DLD1 (cell line): ENCODE data around the gene SOCS3.
"Not testable (repeated sequence)": the region's sequence is repeated elsewhere in the genome, so short reads cannot be mapped to it uniquely, and the experiment has no call there.

ENCODE experiments used
- in situ Hi-C: cut with HindIII; loops from 2 replicates; pipeline ENCODE4 v1.10.0; 2017; ENCODE audit warnings: low sequenced_read_pairs

The SOCS3 gene

DNA sequence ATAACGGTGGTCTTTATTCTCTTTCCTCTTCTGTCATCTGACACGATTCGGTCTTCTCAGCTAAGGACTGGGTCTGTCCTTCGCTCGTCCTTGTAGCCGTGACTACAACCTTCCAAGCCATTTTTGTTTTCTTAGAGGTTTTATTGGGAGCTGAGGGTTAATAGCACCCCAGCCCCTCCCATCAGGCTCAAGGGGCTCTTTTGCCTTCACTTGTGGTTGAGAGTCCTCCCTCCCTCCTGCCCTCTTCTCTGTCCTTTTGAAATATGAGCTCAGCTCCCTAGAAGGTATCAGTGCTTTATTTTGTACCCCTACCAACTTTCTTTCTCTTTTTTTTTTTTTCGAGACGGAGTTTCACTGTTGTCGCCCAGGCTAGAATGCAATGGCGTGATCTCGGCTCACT, 24.7 kb downstream of the SOCS3 start:
- in situ Hi-C loops, result no loop called here

DNA sequence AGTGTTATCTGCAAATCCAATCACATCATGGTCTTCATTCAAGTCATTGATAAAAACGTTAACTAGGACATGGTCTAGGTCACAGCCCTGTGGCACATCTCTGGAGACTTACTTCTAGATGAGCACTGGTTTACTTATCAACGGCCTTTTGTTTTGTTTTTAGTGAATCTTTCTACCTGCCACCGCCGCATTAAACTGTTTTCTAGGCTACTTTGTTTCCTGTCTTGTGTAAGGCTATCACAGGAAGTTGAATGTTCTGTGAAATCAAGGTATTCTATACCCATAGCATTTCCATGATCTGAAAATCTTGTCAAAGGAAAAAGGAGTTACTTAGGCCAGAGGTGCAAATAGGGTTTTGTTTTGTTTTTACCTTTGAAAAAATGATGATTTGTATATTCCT, 26.9 kb downstream of the SOCS3 start:
- in situ Hi-C loops, result no loop called here

DNA sequence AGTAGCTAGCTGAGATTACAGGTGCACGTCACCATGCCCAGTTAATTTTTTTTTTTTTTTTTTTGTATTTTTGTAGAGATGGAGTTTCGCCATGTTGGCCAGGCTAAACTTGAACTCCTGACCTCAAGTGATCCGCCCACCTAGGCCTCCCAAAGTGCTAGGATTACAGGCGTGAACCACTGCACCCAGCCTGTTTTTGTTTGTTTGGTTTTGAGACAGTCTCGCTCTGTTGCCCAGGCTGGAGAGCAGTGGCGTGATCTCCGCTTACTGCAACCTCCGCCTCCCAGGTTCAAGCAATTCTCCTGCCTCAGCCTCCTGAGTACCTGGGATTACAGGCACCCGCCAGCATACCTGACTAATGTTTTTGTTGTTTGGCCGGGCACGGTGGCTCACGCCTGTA, 28.5 kb downstream of the SOCS3 start:
- in situ Hi-C loops, result not testable (repeated sequence)

DNA sequence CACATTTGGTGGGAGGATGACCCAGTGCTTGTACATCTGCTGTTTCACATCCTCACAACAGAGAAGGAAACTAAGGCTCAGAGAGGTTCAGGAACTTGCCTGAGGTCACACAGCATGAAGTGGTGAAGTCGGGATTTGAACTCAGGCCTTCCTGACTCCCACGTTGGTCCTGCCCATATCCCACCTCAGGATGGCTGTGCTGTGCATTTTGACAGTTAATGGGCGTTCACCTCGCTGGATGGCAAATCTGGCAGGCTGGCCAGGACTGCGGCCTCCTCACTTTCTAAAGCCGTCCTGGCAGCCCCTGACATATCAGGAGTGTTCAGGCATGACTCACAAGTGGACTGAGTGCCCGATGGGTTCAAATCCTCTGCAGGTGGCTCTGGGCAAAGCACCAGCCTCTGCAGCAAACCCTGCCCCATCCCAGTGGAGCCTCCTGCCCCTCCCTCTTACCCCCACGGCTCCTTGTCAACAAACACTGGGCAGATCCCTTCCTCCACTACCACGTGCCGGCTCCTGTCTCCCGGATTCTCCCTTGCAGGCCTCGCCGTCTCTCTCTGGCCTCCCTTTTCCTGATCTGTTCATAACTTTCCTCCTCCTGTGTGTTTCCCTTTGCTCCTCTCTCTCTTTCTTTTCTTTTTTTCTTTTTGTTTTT, 29.2 kb downstream of the SOCS3 start:
- in situ Hi-C loops, result no loop called here

DNA sequence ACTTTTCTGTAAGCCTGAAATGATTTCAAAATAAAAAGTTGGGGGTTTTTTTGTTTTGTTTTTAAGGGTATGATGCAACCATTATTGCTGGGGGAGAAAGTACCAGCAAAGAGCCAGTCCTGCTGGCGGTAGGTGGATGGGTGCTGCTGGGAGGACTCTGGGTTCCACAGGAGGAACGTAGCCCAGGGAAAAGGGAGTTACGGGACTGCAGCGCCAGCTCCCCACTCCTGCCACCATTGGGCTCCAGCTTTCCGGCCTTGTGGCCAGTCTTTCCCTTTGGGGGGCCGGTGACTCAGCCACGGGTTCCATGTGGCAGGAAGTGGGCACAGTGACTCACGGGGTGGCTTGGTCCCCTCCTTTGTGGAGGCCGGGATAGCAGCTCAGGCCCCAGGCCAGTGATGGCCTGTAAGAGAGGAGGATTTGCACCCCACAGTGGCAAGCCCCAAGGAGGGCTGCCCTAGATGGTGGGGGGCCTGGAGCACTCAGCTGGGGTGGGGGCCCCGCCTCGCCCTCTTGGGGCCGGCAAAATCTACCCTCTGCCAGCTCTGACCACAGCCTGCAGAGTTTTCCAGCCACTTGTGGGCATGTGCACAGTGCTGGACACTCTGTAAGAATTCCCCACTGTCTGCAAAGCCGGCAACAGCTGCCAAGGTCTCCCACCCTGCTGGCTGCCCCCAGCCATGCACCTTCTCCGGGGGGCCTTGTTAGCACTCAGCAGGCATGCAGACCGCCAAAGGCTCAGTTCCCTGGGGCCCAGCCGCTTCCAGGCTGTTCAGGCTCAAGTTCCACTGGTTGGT, 30.4 kb downstream of the SOCS3 start:
- in situ Hi-C loops, result no loop called here

DNA sequence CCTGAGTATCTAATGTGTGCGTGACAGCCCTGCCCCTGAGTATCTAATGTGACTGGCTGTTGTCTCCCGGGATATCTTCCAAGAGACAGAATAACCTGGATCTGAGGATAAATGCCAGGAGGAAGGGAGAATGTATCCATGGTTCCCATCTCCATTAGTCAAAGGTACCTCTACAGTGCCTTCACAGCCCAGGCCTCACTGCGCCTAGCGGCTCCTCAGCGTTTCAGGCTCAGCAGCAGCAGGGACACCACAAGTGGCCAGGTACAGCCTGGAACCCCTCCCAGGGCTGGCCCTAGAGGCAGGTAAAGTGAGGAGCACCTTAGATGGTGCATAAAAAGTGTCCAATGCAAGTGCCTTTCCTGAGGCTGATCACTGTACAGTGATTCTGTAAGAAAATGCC, 32.0 kb downstream of the SOCS3 start:
- in situ Hi-C loops, result no loop called here

DNA sequence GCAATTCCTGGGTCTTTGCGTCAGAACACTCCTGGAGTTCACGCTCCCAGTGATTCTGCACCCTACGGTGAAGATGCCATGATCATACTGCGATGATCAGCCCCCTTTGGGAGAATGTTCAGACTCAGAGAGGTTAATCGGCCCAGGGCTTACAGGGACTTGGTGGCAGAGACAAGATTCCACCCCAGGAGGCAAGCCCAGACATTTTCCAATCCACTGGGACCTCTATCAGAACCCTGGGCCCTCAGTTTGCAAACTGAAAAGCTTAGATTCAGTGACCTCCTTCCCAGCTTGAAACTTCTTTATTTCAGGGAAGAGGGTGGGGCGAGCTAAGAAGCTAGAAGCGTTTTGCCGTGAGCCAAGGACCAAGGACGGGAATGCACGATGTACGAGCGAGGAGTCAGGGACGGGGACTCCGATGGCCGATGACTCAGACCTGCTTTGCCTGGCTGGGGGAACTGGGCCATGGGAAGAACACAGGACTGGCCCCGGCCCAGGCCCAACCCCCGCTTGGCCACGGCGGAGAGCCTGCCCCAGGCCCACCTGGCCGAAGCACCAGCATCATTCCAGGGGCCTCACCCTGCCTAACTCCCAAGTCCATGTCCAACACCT, 34.7 kb downstream of the SOCS3 start:
- in situ Hi-C loops, result no loop called here

DNA sequence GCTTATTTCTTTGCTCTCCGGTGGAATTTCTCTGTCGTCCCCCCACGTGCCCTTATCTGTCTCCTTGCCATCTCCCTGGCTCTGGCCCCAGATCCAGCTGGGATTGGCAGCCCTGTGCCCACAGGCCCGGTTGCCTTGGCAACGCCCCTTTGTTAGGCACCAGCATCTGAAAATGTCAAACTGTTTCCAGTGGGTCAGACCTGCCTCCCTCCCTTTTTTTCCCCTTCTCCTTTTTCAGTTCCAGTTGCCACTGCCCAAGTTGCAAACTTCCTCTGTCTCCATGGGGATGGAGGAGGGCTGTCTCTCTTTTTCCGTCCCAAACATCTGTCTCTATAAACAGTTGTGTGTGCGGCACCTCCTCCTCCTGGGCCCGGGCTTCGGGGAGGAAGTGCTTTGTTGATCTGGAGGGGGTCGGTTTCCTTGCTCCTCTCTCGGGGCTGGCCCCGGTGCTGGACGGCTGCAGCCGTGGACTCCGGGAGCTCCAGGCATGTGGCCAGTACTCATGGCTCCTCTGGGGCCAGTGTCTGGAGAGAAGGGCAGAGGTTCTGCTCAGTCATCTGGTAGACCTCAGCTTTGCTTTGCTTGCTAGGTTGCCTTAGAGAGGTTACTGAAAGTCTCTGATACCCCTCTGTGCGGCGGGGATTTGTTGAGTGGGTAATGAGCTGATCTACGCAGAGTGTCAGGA, 35.3 kb downstream of the SOCS3 start:
- in situ Hi-C loops, result no loop called here

DNA sequence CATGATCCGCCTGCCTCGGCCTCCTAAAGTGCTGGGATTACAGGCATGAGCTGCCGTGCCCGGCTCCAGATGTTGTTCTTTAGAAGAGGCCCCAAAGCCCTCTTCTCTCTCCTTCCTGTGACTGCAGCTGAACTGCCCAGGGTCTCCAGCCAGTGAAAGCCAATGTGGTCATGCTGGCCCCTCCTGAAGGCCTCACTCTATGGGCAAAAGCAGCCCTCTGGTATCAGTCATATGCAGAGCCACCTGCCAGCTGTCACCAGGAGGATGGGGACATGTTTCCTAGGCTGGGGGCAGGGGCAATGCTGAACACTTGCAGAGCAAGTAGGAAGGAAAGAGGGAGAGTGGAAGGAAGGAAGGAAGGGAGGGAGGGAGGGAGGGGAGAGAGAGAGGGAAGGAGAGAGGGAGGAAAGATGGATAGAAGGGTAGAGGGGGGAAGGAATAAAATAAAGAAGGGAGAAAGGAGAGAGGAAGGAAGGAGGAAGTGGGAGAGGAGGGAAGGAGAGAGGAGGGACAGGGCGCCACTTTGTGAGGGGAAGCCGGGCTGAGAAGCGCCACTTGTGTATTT, 36.0 kb downstream of the SOCS3 start:
- in situ Hi-C loops, result no loop called here

DNA sequence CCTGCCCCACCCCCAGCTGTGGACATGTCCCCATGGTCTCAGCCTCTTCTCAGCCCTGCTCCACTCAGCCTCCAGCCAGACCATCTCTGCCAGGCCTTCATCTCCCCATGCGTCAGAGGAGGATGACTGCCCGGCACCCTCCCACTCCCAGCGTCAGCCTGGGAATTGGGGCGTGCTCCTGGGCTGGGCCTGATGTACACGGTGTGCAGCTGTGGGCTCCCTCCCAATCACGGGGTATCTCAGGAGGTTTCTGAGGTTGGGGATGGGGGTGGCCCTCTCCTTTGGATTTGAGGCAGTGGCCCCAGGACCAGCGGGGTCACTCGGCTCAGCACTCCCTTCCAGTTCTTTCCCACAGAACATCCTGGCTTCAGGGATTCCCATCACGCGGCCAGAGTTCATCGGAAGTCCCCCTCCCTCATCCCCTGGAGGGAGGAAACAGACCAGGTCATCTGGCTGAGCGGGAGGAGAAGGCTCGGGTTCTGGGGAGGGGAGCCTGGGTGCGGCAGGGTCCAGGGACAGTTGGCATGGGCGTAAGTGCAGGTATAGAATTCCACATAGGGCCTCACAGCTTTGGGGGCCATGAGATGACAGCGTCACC, 36.9 kb downstream of the SOCS3 start:
- in situ Hi-C loops, result no loop called here

DNA sequence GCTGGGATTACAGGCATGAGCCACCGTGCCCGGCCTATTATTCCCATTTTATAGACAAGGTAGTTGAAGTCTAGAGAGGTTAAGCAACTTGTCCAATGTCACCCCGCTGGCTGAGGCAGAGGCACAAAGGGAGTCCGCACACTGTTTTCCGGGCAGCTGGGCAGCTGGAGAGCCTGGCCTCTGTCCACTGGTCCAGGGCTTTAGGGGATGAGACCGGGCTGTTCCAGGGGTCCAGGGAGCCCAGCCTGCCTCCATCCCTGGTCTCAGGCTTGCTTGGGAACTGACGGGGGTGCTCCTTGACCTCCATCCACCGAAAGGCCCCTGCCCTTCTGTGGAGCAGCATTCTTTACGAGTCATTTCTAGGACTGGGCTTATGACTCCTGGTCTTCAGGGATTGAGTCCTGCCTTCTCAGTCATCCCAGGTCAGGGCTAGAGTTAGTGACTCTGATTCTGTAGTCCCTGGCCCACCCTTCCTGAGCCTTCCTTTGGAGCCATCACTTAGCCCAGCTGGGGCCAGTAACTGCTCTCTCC, 37.5 kb downstream of the SOCS3 start:
- in situ Hi-C loops, result no loop called here

DNA sequence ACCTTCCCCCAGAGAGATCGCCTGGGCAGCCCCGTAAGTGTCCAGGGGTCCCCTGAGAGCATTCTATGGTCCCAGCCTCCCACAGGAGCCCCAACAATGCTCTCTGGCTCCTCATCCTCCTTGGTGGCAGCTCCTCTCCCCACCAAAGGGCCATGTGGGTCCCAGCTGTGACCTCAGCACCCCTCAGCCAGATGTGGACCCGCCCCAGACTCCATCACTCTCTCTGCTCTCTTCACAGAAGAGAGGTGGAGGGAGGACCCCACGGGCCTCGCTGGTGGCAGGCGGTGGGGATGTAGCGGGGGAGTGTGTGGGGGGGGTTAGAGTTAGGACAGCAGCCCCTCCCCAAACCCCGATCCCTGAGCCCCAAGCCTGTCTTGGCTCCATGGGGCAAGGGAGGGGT, 41.0 kb downstream of the SOCS3 start:
- in situ Hi-C loops, result no loop called here

DNA sequence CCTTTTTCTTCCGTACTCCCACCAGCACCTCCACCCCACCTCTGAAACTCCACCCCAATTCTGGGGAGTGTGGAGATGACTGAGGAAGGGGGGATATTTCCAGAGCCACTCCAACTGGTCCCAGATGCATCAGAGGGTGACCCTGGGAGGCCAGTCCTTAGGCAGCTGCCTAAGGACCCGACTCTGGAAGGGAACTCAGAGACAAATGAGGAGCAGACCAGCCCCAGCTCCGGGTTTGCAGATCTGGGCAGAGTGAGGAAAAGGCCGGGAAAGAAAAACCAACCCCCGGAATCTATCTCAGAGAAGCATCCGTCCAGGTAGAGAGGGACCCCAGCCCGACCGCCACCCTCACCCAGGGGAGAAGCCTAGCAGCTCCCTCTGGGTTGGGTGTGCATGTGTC, 41.5 kb downstream of the SOCS3 start:
- in situ Hi-C loops, result no loop called here

DNA sequence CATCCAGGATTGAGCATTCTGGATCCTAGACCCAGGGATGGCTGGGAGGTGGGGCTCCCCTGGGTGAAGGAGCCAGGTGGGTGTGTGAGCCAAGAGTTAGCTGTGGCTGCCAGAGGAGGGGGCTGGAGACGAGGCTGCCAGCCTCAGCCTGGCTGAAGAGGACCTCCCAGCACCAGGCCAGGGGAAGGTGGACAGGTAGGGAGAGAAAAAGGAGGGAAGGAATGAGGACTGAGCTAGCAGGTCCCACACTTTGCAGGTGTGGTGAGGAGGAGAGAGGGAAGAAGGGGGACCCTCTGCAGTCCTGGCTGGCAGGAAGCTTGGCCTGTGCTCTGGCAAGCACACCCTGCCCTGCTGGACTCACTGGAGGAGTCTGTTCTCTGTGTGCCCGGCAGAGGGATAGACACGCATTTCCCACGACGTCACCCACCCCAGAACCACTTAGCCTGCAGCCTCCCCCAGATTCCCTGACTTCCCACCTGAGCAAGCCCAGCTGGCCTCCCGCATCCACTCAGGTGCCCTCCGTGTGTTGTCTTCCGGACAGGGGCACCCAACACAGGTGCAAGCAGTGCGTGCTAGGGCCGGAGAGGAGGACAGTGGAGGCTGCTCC, 42.0 kb downstream of the SOCS3 start:
- in situ Hi-C loops, result no loop called here

DNA sequence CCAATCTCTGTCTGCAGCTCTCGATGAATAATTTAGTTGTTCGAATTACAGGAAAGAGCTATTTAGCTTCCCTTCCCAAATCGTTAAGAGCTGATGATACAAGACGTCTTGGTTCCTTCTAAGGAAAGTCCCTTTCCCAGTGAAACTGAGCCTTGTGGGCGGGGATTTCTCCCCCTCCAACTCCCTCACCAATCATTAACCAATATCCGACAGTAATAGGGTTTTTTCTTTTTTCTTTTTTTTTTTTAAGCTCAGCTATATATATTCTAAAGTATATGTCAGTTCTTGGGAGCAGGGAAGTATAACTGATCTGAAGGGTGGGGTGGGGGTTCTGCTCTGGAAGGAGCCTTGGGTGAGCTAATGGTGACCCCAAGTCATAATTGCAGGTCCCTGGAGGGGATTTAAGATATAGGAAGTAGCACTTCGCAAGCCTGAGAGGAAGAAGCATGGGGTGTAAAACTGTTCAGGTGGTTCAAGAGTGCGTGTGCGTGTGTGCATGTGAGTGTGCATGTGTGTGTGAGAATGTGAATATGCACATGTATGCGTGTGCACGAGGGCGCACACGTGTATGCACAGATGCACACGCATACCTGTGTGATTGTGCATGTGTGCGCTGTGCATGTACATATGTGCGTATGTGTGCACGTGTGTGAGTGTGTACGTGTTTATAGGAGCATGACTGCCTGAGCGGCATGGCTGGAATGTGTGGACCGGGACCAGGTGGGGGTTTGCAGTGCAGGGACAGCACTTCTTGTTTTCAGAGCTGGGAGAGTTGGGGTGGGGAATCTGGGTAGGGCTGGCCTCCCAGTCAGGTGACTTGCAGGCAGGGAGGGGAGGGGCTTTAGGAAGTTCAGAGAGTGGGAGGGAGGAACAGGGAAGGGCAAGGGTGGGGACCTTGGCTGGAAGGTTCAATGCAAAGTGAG, 42.7 kb downstream of the SOCS3 start:
- in situ Hi-C loops, result no loop called here

DNA sequence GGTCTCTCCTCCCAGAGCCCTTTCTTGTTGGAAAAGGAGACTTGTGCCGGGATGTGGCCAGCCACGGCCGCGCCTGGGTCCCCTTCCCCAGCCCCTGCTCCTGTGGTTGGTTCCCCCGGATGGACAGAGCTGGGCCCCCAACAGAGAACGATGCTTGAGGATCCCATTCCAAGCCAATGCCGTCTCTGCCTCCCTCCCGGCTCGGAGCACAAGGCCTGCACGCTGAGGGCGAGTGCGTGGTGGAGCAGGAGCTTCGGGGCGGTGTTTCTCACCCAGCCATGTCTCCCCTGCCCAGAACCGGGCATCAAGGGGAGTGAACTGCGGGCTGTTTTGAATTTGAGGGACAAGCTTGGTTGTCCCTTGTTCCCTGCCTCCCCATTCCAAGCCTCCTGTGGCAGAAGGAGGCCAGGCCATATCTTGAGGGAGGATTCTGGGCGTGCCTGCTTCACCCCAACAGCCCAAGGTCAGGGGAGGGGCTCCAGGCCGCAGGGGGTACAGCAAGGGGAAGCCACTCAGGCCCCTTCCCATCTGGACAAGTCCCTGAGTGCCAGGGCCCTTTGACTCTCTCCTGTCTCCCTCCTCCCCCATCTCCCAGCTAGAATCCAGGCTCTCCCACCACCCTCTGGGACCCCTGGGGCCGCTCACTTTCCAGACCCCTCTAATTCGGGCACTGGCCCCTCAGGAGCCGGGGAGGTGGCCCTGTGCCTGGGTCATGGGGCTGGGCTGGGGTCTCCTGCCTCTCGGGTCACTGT, 43.6 kb downstream of the SOCS3 start:
- in situ Hi-C loops, result no loop called here

DNA sequence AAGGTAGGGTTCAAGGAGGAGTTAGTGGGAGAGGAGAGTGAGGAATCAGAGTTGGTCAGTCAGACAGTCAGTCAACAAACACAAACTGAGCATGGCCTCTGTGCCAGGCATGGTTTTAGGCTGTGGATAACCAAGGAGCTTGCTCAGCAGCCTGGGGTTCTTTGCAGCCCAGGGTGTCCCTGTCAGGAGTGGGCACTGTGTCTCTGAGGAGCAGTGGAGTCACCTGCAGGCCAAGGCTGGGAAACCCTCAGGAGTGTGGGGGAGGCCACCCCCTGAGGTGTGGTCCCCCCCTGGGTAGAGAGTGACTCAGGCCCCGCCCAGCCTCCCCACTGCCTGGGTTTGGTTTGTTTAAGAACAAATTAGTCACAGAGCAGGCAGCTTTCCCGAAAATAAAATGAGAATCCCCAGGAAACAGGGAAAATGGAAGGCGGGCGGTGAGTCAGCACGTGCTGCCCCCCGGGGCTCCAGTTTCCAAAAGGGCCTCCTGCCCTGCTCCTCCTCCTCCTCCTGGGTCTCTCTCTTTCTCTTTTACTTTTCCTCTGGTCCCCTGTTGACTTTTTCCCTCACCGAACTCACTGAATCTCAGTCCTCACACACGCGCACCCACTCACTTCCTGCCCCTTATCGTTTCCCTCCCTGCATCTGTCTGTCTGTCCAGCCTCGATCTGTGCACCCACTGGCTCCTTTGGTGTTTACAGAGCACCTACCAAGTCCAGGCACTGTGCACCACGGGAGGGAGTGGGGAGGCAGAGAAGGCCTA, 44.3 kb downstream of the SOCS3 start:
- in situ Hi-C loops, result no loop called here
